Neural progenitor cell (in vitro differentiated cells): ENCODE data around the gene RBM47. TPM values are rescaled to one million over a fixed set of nuclear protein-coding genes. Genes with fewer than 3 reads are reported as not detected.

Experiments used
- DNase-seq: peaks from one replicate; pipeline ENCODE4 v3.0.0-alpha.2; 2016; ENCODE audit warnings: low spot score
- H2AFZ ChIP-seq: fragments of 200-600 bp; sonication (generic); replicated peaks from 2 replicates; pipeline ENCODE4 v1.6.1; 2016; ENCODE audit warnings: antibody characterized with exemption
- H3F3A ChIP-seq: fragments of 200-600 bp; sonication (generic); 2 replicates; pipeline ENCODE4 v1.6.1; 2016; ENCODE audit warnings: antibody characterized with exemption, low read depth
- H3K27ac ChIP-seq: fragments of 200-600 bp; sonication (generic); 2 replicates; pipeline ENCODE4 v1.5.1; 2016; ENCODE audit warnings: mild to moderate bottlenecking
- H3K27me3 ChIP-seq: fragments of 200-600 bp; sonication (generic); 2 replicates; pipeline ENCODE4 v1.6.1; 2016; ENCODE audit warnings: mild to moderate bottlenecking, moderate library complexity
- H3K36me3 ChIP-seq: fragments of 200-600 bp; sonication (generic); 2 replicates; pipeline ENCODE4 v1.5.1; 2016
- H3K4me1 ChIP-seq: fragments of 200-600 bp; sonication (generic); 2 replicates; pipeline ENCODE4 v1.6.1; 2016; ENCODE audit warnings: mixed run types
- H3K4me2 ChIP-seq: fragments of 200-600 bp; sonication (generic); 2 replicates; pipeline ENCODE4 v1.6.1; 2016
- H3K4me3 ChIP-seq: fragments of 200-600 bp; sonication (generic); 2 replicates; pipeline ENCODE4 v1.5.1; 2016
- H3K79me2 ChIP-seq: fragments of 200-600 bp; sonication (generic); 2 replicates; pipeline ENCODE4 v1.6.1; 2016; ENCODE audit warnings: low read depth
- H3K9ac ChIP-seq: fragments of 200-600 bp; sonication (generic); 2 replicates; pipeline ENCODE4 v1.6.1; 2016
- H3K9me3 ChIP-seq: fragments of 200-600 bp; sonication (generic); 2 replicates; pipeline ENCODE4 v1.5.1; 2016; ENCODE audit warnings: low read depth
- H4K20me1 ChIP-seq: fragments of 200-600 bp; sonication (generic); 2 replicates; pipeline ENCODE4 v1.6.1; 2016; ENCODE audit warnings: low read depth
- H3K27ac Mint-ChIP-seq: 3 replicates; pipeline ENCODE4 v1.8.0; 2021; ENCODE audit warnings: mixed read lengths
- H3K27me3 Mint-ChIP-seq: 2 replicates; pipeline ENCODE4 v1.8.0; 2022; ENCODE audit warnings: low read depth, mild to moderate bottlenecking, inconsistent platforms, moderate library complexity, mixed read lengths; ENCODE audit not compliant: insufficient read depth
- H3K36me3 Mint-ChIP-seq: 3 replicates; pipeline ENCODE4 v1.8.0; 2021; ENCODE audit warnings: mixed read lengths
- H3K4me1 Mint-ChIP-seq: 3 replicates; pipeline ENCODE4 v1.8.0; 2021; ENCODE audit warnings: mixed read lengths
- H3K4me3 Mint-ChIP-seq: 3 replicates; pipeline ENCODE4 v1.8.0; 2021; ENCODE audit warnings: mild to moderate bottlenecking, moderate library complexity, mixed read lengths
- H3K9me3 Mint-ChIP-seq: 3 replicates; pipeline ENCODE4 v1.8.0; 2020; ENCODE audit warnings: mixed read lengths
- CTCF ChIP-seq: fragments of 200-600 bp; sonication (generic); IDR thresholded peaks from 2 replicates; pipeline ENCODE4 v1.5.1; 2017; ENCODE audit warnings: antibody characterized with exemption, mild to moderate bottlenecking
- EZH2 ChIP-seq: fragments of 200-600 bp; sonication (generic); IDR thresholded peaks from 2 replicates; pipeline ENCODE4 v1.6.1; 2017; ENCODE audit warnings: antibody characterized with exemption, mild to moderate bottlenecking, moderate library complexity
- EZH2phosphoT487 ChIP-seq: fragments of 200-600 bp; sonication (generic); IDR thresholded peaks from 2 replicates; pipeline ENCODE4 v1.6.1; 2017; ENCODE audit warnings: antibody characterized with exemption
- total RNA-seq: library from RNA; depleted of rRNA; stranded (reverse); fragments of >200 nt; gene quantifications from 2 replicates; pipeline ENCODE4 v1.2.3, GENCODE V29; 2015; ENCODE audit warnings: low replicate concordance

Gene RBM47
- total RNA-seq, 1 donor from 2014 or later, result 2.9 TPM

- H3K27ac Mint-ChIP-seq, result no peak overlapping the region
These were observed 114.6 kb downstream of the RBM47 start for GRCh38 chr4:40515037-40515397.

GRCh38 chr4:40514497-40514951 lies 115.1 kb downstream of the RBM47 start:
- TF ChIP-seq EZH2phosphoT487 (no peak), CTCF (no peak), EZH2 (no peak)
- Histone ChIP-seq H4K20me1 (no peaks in the 10 kb centered on the region), H2AFZ (peak overlapping the region; percentile 34), H3K9ac (no peak overlapping the region), H3K27ac (no peak overlapping the region), H3K36me3 (no peaks in the 10 kb centered on the region), H3K4me1 (peaks cover 7% of the 10 kb centered on the region), H3K27me3 (no peaks in the 10 kb centered on the region), H3K9me3 (no peaks in the 10 kb centered on the region), H3K4me3 (no peak overlapping the region), H3F3A (no peaks in the 10 kb centered on the region), H3K79me2 (no peaks in the 10 kb centered on the region), H3K4me2 (no peak overlapping the region)
- Mint-ChIP-seq H3K4me1 (peaks cover 5% of the 10 kb centered on the region), H3K9me3 (no peaks in the 10 kb centered on the region), H3K36me3 (no peaks in the 10 kb centered on the region), H3K27me3 (no peaks in the 10 kb centered on the region), H3K27ac (no peak overlapping the region), H3K4me3 (no peak overlapping the region)
- no peak for DNase-seq

More at GRCh38 chr4:40515037-40515397, 114.6 kb downstream of the RBM47 start:
- peaks cover 7% of the 10 kb centered on the region for H3K4me1 Mint-ChIP-seq
- Histone ChIP-seq H3F3A (no peaks in the 10 kb centered on the region), H3K4me2 (no peak overlapping the region), H3K4me3 (no peak overlapping the region), H3K9me3 (no peaks in the 10 kb centered on the region), H3K79me2 (no peaks in the 10 kb centered on the region), H3K4me1 (peaks cover 7% of the 10 kb centered on the region), H3K36me3 (no peaks in the 10 kb centered on the region), H3K9ac (no peak overlapping the region), H3K27ac (no peak overlapping the region), H4K20me1 (no peaks in the 10 kb centered on the region), H3K27me3 (no peaks in the 10 kb centered on the region), H2AFZ (no peak overlapping the region)
- no peaks in the 10 kb centered on the region for H3K27me3 Mint-ChIP-seq
- TF ChIP-seq CTCF, result no peak
- no peak for TF ChIP-seq EZH2
- TF ChIP-seq EZH2phosphoT487, result no peak
- H3K4me3 Mint-ChIP-seq, result no peak overlapping the region
- H3K9me3 Mint-ChIP-seq, result no peaks in the 10 kb centered on the region
- H3K36me3 Mint-ChIP-seq, result no peaks in the 10 kb centered on the region
- no peak for DNase-seq

GRCh38 chr4:40511036-40511614 lies 118.5 kb downstream of the RBM47 start:
- Histone ChIP-seq H3K9me3 (no peaks in the 10 kb centered on the region), H3K36me3 (no peaks in the 10 kb centered on the region), H3K79me2 (no peaks in the 10 kb centered on the region), H3K4me3 (no peak overlapping the region), H3K27ac (no peak overlapping the region), H3K4me2 (no peak overlapping the region), H3F3A (no peaks in the 10 kb centered on the region), H4K20me1 (no peaks in the 10 kb centered on the region), H2AFZ (no peak overlapping the region), H3K27me3 (no peaks in the 10 kb centered on the region), H3K4me1 (peaks cover 7% of the 10 kb centered on the region), H3K9ac (no peak overlapping the region)
- Mint-ChIP-seq H3K27me3 (no peaks in the 10 kb centered on the region), H3K9me3 (no peaks in the 10 kb centered on the region), H3K27ac (no peak overlapping the region), H3K4me3 (no peak overlapping the region), H3K4me1 (peaks cover 7% of the 10 kb centered on the region), H3K36me3 (no peaks in the 10 kb centered on the region)
- TF ChIP-seq EZH2, result no peak
- TF ChIP-seq CTCF, result no peak
- TF ChIP-seq EZH2phosphoT487, result no peak
- DNase-seq, result no peak
